ENCODE results near the gene CD99L2.

Gene CD99L2

GRCh38 chrX:150898343-150899190, at the start of gene CD99L2:
TSS of gene CD99L2 (minus strand) at chrX:150898668. CDS start at chrX:150898588, 80 bp downstream.
- peak; percentile 77 for DNase-seq (ENCODE audit: low read depth)

DNA sequence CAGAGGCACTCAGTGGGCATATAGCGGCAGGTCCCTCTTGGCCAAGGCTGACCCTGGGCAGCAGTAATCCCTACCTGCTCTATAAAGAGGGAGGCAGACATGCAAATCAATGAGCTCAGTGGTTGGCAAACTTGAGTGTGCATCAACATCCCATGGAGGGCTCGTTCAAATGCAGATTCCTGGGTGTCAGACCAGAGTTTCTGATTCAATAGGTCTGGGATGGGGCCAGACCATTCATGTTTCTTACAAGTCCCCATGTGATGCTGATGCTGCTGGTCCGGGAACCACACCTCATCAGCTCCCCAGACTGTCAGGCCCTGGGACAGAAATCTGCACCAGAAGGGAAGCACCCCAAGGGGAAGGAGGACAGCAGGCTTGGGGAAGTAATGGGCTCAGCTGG, 45.8 kb upstream of the CD99L2 start:
- DNase-seq (ENCODE audit: low read depth) = no peak

DNA sequence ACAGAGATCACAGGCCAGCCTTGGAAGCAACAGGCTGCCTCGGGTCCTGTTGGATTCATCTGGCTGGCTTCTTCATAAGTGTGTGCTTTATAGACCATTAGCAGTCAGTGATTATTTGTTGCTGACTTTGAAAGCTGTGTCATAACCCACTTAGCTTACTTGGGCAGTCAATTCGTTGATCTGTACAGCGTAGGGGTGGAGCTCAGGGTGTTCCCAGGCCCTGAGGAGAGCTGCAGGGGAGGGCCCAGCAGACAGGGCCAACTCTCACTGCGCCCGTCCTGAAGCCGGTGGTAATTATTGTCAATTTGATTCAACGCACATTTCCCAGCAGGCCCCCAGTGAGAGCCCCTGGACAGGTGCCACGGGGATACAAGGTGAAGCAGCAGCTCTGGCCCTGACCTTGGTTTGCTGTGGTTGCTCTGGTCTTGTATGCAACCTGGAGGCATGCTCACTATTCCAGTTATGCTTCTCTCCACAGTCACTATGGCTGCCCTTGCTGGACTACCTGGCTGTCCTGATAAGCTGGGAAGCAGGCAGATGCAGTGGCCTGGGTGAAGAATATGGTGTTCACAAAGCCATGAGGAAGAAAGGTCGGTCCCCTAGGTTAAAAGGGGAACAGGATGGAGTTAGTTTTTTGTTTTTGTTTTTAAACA, 44.6 kb upstream of the CD99L2 start:
- no peak for DNase-seq (ENCODE audit: low read depth)

DNA sequence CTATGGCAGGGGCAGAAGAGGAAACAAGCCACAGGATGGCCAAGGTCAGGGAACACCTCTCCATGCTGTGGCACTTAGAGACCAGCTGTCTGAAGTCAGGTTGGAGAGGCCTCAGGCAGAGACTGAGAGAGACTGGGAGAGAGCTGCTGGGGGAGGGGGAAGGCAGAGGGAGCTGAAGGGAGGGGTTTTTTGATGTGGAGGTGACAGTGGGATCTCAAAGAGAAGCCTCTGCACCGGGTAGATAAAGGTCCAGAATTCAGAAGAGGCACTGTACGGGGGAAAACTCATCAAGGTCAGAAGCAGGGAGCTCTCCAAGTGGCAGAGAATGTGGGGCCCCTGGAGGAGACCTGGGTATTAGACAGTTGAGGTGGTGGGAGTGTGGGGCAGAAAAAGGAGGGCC, 43.1 kb upstream of the CD99L2 start:
- DNase-seq (ENCODE audit: low read depth) = no peak

DNA sequence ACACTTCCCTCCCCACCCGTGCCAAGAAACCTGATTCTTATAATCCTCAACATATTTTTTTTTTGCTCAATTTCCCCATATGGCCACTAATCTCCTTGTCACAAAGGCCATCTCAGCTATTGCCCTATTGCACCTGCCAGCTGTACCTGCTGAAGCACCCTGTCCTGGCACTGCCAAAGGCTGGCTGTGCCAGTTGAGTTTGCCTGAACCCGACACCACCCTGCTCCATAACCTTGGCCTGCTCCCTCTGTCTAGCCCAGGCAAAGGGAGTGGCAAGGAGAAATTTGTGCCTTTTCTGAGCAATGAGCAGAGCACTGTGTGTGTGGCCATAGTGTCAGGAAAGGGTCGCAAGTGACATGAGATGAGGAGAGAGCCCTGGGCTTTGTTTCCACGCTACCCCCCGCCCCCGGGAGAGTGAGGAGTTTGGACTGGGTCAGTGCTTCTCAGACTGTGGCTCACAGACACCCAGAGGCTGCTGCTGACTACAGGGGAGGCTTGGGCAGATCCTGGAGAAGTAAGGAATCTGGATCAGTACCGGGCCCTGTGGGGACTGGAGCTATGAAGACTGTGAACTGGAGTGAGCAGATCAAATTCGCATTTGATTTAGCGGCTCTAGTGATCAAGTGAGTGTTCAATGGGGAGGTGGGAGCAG, 42.5 kb upstream of the CD99L2 start:
- no peak for DNase-seq (ENCODE audit: low read depth)

GRCh38 chrX:150936556-150936955, 38.1 kb upstream of the CD99L2 start:
- no peak for DNase-seq (ENCODE audit: low read depth)

DNA sequence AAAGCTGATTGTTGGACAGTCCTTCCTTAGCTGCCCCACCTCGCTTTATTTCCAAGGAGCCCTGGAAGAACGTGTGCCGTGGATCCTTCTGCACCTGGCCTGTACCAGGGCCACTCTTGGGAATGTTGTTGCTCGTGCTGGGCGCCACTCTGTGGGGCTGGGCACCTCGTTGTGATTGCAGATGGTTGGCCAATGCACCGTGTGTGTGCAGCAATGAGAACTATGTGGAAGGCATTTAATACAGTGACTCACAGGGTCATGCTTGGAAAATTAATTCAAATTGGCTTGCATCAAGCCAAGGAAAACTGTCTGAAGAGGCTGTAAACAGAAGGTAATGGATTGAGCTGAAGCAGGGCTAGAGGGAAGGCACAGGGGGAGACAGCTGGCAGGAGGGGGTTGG, 37.0 kb upstream of the CD99L2 start:
- no peak for DNase-seq (ENCODE audit: low read depth)

DNA sequence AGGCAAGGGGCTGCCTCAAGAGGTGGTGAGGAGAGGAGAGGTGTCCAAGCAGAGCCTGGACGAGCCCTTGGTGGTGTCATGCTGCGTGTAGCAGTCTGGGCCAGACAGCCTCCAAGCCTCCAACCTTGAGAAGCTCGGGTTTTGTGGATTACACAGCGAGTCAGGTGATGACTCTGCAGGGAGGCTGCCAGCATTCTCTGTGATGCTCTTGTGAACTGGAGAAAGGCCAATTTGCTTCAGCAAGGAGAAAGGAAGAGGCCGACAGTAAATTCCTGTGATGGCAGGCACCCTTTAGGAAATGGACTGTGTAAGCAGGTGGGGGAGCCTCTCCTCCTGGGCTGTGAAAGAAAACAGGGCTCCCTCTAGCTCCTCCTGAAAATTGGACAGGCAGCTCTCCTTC, 36.0 kb upstream of the CD99L2 start:
- no peak for DNase-seq (ENCODE audit: low read depth)

DNA sequence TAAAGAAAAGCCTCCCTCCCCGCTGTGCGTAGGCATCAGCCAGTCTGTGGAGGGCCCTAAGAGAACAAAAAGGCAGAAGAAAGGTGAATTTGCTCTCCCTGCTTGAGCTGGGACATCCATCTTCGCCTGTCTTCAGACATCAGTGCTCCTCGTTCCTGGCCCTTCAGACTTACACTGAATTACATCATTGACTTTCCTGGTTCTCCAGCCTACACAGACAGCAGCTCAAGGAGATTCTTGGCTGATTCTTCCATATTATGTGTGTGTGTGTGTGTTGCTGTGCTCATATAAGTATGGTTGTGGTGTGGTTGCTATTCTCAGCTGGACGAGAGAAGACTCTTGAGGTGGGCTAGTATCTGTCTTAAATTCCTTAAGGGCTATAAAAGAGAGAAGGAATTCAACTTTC, 35.5 kb upstream of the CD99L2 start:
- DNase-seq (ENCODE audit: low read depth) = no peak

- DNase-seq (ENCODE audit: low read depth) = no peak
Measured at GRCh38 chrX:150929058-150929457, 30.6 kb upstream of the CD99L2 start.

DNA sequence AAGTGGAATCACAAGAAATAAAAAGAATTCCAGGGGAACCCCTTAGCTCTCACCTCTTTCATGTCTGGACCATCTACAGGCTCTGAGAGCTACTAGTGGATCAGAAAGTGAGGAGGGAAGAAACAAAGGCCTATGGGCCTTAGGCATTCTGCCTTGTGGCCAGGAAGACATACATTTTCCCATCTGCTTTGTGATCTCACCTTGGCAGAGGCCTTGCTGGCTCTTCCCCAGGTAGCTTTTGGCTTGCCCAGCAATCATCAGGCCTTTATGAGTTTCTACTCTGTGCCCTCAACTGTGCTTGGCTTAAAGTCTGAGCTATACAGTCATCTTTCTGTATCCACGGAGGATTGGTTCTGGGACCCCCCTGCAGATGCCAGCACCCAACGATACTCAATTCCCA, 28.3 kb upstream of the CD99L2 start:
- no peak for DNase-seq (ENCODE audit: low read depth)

- DNase-seq (ENCODE audit: low read depth) = no peak
Measured at GRCh38 chrX:150926304-150926703, 27.8 kb upstream of the CD99L2 start.

DNA sequence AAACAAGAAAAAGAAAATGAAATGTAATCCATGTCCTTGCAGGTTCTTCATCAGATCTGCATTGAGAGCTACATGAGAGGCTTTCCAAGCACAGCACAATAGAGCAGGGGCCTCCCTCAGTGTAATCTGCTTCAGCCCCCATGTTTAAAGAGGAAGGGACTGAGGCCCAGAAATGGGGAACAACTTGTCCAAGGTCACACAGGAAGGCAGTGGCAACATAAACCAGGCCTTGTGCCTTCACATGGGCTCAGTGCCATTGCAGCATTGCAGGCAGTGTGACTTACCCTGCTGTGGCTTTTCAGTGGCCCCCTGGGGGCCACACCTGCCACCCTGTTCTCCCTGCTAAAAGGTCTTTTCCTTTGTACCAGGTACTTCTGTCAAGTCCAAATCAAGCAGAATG, 20.9 kb upstream of the CD99L2 start:
- no peak for DNase-seq (ENCODE audit: low read depth)

DNA sequence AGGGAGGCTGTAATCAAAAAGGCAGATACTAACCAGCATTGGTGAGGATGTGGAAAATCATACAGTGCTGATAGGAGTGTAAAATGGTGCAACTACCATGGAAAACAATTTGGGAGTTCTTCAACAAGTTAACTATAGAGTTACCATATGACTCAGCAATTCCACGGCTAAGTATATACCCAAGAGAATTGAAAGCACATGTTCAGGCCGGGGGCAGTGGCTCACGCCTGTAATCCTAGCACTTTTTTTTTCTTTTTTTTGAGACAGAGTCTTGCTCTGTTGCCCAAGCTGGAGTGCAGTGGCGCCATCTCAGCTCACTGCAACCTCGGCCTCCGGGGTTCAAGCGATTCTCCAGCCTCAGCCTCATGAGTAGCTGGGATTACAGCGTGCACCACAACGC, 15.0 kb upstream of the CD99L2 start:
- no peak for DNase-seq (ENCODE audit: low read depth)

- DNase-seq (ENCODE audit: low read depth) = no peak
Measured at GRCh38 chrX:150907474-150907873, 9.0 kb upstream of the CD99L2 start.

GRCh38 chrX:150906694-150907093, 8.2 kb upstream of the CD99L2 start:
- no peak for DNase-seq (ENCODE audit: low read depth)

- no peak for DNase-seq (ENCODE audit: low read depth)
Measured at GRCh38 chrX:150905293-150905692, 6.8 kb upstream of the CD99L2 start.

GRCh38 chrX:150903110-150903508, 4.6 kb upstream of the CD99L2 start:
- no peak for DNase-seq (ENCODE audit: low read depth)

GRCh38 chrX:150902434-150903109, 4.1 kb upstream of the CD99L2 start:
- DNase-seq (ENCODE audit: low read depth) = no peak

GRCh38 chrX:150899191-150899757, 806 bp upstream of the CD99L2 start:
- no peak for DNase-seq (ENCODE audit: low read depth)

- no peak for DNase-seq (ENCODE audit: low read depth)
Measured at GRCh38 chrX:150897421-150898320, 797 bp downstream of the CD99L2 start.
